ENCODE measurements around the gene TRAF2. TPM values are rescaled to one million over a fixed set of nuclear protein-coding genes. Genes with fewer than 3 reads are reported as not detected.

Gene TRAF2
- total RNA-seq, 1 experiment from 2014 or later = 8.1 TPM

DNA sequence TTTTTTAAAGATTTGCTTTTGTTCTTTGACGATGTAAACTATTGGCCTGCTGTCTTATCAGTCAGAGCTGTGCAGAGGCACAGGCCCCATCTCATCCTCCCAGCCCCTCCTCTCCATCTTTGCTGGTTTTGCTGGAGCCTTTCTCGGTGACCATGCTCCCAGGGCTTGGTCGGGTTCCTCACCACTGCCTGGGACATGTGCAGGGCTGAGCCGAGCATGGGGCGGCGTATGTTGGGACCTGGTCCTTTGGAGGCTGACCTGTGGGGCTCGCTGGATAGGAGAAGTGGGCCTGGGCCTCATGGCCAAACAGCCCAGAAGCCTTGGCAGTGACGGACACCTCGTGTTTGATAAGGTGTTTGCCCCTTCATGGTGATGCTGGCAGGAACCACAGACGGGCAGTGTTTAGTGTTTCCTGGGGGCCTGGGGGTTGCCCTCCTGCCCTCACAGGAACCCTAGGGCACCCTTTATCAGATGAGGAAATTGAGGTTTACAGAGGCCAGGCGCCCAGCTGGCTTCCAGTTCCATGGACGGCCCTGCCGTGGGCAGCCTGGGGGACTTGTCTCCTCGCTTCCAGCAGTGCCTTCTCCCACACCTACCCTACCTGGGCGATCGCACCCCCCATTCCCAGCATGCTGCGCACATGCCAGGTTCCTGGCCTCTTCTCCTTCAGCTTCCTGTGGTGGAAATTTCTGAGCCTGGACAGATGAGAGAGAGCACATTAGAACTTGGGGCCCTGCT is 27.6 kb downstream of the TRAF2 start:
- no peak for DNase-seq (ENCODE audit: low spot score)

DNA sequence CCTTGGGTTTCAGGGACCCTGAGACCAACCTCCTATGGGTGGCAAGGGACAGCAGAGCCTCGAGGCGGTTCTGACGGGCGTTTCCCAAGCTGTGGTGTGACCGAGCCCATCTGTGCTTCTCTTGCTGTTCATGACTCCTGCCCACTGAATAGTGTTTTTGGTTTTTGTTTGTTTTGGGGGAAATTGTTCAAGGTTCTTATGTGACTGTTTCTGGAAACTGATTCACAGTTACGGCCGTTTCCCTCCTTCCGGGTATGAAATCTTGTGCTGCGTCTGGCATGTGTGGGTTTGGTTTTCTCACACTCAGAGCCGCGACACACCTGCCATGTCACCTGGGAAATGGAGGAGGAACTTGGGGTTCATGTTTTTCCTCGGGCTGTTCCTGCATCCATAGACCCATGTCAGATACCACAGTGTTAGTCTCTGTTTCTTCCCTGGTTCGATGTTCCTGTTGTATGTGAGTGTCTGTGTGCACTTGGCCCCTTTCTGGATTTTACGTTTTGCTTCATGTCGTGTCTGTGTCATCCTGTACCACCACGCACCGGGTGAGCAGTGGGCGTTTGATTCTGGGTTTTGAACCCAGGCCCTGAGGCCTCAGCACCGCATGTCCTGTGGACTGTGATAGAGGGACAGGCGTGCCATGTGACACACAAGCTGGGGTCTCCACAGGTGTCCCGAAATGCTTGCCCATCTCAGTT is 29.5 kb downstream of the TRAF2 start:
- no peak for DNase-seq (ENCODE audit: low spot score)

DNA sequence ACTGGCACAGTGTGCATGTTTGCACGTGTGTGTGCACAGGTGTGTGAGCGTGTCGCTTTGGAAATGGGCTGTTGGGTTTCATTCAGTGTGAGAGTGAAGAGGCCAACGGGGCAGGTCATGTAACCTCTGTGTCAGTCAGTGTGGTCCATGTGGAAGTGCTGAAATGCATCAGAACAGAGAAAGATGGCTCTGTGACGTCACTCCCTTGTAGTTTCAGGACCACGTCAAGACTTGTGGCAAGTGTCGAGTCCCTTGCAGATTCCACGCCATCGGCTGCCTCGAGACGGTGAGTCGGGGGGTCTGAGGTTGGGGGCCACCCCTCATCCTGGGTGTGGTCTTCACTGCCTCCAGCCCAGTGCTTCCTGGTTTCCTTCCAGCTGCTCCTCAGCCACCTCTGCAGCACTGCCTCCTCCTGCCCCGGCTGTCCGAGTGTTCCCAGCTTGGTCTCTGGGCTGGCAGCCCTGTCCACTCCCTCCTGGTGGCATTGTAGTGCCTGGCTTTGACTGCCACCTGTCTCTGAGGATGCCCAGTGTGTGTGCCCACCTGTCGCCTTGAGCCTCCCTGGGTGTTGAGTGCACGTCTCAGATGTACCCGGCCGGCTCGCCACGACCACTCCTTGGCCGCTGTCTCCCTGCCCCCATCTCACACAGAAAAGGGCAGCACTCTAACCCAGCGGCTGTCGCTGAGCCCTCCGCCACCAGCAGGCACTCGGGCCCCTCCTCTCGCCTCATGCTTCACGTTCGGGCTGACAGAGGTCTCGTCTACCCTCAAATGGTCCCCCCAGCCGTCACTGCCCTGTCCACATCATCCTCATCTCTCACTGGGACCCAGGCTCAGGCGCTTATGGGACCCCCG is 30.2 kb downstream of the TRAF2 start:
- no peak for DNase-seq (ENCODE audit: low spot score)

DNA sequence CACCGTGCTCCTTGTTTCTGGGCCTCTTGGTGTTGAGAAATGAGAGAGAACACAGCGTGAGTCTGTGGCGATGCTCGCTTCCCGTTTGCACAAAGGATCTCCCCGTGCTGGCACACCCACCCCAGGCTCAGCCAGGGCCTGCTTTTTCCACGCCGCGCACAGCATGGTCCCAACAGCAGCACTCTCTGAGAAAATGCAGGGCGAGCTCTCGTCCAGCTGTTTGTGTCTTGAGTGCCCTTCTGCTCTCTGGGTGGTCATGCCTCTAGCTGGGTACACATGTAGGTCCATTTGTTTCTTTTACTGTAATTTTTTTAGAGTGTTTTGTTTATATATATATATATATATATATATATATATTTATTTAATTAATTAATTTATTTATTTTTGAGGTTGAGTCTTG is 31.6 kb downstream of the TRAF2 start:
- no peak for DNase-seq (ENCODE audit: low spot score)

DNA sequence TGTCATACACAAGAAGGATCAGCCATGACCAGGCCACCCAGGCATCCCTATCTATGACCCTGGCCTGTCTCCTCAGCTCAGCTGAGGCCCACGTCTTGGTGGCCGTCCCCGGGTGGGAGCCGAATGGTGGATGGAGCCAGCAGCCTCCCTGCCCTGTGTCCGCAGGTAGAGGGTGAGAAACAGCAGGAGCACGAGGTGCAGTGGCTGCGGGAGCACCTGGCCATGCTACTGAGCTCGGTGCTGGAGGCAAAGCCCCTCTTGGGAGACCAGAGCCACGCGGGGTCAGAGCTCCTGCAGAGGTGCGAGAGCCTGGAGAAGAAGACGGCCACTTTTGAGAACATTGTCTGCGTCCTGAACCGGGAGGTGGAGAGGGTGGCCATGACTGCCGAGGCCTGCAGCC is 33.8 kb downstream of the TRAF2 start:
- no peak for DNase-seq (ENCODE audit: low spot score)

DNA sequence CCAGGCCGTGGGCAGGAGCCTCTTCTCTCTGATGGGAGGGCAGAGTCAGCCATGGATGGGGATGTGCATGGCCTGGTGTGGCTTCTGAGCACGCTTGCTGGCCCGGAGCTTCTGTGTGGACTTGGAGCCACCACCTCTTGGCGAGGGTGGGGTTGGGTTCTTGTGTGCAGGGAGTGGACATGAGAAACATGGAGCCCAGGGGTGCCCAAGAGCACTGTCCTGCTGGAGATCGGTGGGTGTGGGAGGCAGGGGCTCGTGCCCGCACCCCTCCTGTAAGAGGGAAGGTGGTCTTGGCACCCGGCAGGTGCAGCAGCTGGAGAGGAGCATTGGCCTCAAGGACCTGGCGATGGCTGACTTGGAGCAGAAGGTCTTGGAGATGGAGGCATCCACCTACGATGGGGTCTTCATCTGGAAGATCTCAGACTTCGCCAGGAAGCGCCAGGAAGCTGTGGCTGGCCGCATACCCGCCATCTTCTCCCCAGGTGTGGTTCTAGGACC is 34.5 kb downstream of the TRAF2 start:
- DNase-seq (ENCODE audit: low spot score) = no peak

DNA sequence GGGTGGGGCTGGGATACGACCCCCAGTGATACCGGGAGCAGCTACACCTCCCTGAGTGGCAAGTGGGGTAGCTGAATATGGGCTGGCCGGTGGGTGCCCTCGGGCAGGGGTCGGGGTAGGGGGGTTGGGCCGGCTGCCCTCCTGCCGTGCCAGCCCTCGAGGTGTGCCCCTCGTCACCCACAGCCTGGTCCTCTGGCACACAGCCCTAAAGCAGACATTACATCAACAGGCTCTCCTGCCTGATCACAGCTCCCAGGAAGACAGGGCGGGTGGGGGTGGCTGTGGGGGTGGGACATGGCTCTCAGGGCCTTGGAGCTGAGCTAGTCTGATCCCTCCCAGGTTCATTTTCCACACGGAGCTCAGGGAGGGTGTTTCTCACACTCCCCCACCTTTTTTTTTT is 35.0 kb downstream of the TRAF2 start:
- no peak for DNase-seq (ENCODE audit: low spot score)

DNA sequence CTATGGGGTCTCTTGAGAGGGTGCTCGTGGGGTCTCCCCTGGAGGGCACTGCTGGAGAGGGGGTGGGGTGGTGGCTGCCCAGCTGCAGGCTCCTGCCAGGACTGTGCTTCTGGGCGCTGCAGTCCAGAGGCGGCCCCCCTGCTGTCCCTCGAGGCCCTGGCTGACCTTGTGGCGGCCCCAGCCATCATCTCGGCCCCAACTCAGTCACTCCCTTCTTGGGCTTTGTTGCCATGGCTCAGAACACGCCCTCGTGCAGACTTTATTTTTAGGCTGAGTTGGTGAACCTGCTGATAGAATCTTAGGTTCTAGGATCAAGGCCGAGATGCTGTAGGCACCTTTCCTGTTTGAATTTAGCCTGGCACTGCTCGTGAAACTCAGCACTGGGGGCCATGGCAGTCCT is 35.4 kb downstream of the TRAF2 start:
- DNase-seq (ENCODE audit: low spot score) = no peak

DNA sequence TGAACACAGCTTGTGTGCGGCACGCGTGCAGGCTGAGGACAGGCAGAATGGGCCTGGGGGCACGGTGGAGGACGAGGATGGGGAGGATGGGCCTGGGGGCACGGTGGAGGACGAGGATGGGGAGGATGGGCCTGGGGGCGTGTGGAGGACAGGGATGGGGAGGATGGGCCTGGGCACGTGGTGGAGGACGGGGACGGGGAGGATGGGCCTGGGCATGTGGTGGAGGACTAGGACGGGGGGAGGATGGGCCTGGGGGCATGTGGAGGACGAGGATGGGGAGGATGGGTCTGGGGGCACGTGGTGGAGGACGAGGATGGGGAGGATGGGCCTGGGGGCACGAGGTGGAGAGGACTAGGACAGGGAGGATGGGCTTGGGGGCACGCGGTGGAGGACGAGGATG is 36.2 kb downstream of the TRAF2 start:
- no peak for DNase-seq (ENCODE audit: low spot score)

DNA sequence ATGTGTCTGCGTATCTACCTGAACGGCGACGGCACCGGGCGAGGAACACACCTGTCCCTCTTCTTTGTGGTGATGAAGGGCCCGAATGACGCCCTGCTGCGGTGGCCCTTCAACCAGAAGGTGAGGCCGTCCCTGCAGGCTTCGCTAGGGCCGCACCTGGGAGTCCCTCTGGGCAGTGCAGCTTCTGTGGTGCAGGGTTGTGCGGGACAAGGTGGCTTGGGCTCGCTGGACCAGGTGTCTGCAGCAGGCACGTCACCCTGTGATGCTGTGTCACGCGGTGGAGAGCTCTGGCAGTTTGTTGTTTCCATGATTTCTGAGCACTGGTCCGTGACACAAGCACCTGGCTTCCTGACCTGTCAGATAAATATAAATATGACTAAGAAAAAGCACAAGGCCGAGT is 37.6 kb downstream of the TRAF2 start:
- no peak for DNase-seq (ENCODE audit: low spot score)

DNA sequence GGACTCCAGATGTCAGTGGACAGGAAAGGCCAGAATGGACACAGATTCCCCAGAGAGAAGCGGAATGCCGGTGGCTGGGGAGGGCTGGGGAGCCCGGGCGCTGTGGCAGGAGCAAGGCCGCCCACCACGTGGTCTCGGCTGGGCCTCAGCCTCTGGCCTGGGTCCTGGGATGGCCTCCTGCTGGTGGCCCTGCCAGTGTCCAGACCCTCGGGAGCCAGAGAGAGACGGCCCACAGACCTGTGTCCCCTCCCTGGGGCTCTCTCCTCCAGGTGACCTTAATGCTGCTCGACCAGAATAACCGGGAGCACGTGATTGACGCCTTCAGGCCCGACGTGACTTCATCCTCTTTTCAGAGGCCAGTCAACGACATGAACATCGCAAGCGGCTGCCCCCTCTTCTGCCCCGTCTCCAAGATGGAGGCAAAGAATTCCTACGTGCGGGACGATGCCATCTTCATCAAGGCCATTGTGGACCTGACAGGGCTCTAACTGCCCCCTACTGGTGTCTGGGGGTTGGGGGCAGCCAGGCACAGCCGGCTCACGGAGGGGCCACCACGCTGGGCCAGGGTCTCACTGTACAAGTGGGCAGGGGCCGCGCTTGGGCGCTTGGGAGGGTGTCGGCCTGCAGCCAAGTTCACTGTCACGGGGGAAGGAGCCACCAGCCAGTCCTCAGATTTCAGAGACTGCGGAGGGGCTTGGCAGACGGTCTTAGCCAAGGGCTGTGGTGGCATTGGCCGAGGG is 39.3 kb downstream of the TRAF2 start:
- DNase-seq (ENCODE audit: low spot score) = no peak

DNA sequence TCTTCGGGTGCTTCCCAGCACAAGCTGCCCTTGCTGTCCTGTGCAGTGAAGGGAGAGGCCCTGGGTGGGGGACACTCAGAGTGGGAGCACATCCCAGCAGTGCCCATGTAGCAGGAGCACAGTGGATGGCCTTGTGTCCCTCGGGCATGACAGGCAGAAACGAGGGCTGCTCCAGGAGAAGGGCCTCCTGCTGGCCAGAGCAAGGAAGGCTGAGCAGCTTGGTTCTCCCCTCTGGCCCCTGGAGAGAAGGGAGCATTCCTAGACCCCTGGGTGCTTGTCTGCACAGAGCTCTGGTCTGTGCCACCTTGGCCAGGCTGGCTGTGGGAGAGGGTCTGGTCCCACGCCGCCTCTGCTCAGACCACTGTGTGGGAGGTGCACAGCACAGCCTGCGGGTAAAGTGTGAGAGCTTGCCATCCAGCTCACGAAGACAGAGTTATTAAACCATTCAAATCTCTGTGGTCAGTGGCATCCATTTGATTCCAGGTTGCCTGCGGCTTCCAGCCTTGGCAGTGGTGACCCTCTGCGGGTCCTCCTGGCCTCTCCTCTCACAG is 39.9 kb downstream of the TRAF2 start:
- no peak for DNase-seq (ENCODE audit: low spot score)

DNA sequence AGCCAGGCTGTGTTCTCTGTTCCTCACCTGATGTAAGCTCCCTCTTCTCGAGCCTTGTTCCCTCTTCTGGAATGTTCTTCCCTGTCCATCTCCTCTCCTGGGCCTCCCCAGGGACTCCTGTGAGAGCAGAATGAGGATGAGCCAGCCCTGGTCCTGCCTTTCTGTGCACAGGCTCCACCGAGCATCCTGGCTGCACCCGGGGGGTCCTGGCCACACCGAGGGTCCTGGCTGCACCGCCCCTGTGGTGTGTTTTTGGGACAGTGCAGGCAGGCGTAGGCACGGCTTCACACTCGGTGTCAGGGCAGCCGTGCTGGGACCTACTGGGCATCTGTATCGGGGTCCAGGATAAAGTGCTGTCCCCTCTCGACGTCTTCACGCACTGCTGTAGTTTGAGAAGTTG is 40.4 kb downstream of the TRAF2 start:
- no peak for DNase-seq (ENCODE audit: low spot score)

DNA sequence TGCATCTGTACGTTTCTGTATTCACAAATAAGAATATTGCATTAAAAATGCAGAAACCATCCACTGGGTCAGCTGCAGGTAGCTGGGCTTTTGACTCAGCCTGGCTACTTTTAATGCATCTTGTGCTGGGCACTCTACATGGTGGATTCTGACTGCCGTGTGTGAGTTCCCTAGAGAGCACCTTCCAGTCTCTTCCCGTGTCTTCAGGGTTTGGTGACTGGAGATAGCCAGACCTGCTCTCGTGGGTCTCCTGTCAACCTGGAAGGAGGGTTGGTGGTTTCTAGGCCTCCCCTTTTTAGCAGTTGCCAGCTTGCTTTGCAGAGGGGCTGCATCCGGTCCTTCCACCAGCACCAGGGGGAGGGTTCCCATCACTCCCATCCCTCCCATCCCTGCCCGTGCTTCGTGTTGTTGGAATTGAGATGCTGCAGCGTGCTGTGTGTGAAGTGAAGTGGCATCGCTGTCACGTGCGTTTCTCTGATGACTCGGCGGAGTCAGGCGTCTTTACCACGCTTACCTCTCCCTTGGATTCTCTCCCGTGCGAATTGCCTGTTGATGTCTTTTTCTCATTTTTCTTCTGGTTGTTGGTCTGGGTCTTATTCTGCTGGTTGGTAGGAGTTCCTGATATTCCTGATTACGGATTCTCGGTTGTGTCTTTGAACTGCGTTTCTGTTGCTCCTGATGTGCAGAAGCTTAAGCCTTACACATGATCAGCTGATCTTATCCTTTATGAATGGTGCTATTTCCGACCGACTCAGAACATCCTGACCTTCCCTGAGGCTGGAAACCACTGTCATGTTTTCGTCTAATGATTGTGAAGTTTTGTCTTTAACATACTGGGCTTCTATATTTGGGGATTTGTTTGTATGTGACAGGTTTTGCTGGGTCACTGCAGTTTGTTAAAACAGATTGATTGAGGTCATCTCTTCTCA is 41.3 kb downstream of the TRAF2 start:
- no peak for DNase-seq (ENCODE audit: low spot score)

DNA sequence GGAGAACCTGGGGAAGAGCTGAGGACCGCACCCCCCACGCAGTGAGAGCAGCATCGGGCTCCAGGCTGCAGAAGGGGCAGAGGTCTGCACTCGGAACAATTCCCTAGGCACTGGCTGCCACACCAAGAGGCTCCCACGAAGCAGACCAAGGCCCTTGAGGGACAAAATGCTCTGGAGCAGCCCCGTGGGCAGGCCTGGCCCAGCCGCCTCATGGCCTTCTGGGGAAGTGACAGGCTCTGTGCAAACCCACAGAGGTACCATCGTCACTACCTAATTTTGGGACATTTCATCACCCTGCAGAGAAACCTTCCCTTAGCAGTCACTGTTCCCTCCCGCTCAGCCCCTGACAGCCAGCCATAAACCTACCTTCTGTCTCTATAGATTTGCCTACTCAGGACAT is 42.3 kb downstream of the TRAF2 start:
- DNase-seq (ENCODE audit: low spot score) = no peak

DNA sequence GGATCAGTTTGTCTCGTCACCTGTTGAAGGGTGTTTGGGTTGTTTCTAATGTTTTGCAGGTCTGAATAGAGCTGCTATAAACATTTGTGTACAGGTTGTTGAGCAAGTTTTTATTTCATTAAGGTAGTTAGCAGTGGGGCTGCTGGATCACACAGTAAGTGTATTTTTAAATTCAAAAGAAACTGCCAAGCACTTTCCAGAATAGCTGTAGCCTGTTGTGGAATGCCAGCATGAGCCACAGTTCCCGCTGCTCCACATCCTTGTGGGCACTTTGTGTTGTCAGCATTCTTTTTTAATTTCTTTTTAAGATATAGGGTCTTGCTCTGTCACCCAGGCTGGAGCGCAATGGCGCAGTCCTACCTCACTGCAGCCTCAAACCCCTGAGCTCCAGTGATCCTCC is 43.7 kb downstream of the TRAF2 start:
- DNase-seq (ENCODE audit: low spot score) = no peak

DNA sequence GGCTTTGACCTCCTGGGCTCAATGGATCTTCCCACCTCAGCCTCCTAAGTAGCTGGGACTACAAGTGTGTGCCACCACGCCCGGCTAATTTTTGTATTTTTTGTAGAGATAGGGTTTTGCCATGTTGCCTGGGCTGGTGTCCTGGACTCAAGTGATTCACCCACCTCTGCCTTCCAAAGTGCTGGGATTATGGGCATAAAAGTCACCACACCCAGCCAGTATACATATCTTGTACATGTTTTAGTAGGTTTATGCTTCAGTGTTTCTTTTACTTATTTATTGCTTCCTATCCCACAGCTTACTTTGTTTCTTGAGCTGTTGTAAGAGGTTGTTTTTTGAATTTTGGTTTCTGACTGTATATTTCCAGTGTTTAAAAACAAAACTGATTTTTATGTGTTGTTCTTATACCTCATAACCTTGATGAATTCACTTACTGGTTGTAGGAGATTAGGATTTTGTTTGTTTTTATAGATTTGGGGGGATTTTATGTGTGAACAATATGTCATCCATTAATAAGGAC is 45.4 kb downstream of the TRAF2 start:
- DNase-seq (ENCODE audit: low spot score) = no peak

DNA sequence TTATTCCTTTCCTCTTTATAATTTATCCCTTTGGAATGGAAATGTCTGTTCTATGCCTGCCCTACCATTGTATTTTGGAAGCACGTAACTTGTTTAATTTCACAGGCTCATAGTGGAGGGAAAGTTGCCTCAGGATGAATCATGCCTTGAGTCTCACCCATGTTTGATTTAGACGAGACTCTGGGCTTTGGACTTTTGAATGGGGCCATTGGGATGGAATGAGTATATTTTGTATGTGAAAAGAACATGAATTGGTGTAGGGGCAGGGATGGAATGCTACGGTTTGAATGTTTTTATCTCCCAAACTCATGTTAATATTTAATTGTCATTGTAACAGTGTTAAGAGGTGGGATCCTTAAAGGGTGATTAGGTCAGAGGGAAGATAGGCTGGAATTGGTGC is 48.0 kb downstream of the TRAF2 start:
- no peak for DNase-seq (ENCODE audit: low spot score)

DNA sequence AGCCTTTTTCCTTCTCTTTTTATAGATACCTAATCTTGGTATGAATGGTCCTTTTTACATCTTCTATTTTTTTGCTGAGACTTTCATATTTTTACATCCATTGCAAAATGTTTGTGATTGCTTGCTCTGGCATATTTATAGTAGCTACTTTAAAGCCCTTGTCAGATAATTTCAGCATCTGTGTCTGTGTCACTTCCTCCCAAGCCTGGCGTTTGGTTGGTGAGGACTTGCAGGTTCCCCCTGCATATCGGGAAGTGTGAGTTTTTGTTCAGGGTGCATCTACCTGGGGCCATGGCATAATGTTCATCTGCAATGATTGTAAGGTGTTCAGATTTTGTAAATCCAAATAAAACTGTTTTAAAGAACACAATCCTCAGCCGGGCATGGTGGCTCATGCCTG is 49.3 kb downstream of the TRAF2 start:
- DNase-seq (ENCODE audit: low spot score) = no peak

DNA sequence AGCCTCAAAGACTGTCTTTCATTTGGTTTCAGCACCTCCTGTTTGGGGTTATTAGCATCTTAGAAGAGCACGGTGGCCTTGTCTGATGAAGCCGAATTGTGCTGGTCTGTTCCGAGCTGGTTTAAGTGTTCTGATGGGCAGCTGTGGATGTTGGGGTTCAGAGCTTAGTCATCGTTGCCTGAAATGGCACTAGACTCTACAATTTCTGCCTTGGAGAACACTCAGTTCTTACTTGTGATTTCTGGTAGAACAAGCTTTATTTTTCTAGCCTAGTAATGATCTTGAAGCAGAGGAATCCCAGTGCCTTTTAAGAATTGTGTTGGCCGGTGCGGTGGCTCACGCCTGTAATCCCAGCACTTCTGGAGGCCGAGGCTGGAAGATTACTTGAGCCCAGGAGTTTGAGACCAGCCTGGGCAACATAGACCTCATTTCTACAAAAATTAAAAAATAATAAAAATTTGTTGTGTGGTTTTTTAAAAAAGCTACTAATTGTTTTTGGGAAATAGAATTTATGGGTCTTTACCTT is 50.4 kb downstream of the TRAF2 start:
- no peak for DNase-seq (ENCODE audit: low spot score)

All from H4 (cell line).